CD4-positive, alpha-beta T cell treated with Interleukin-1 beta for 1 hour (primary cell): Measurements from ENCODE around the gene CDK13.
"Not testable (repeated sequence)": the region's sequence is repeated elsewhere in the genome, so short reads cannot be mapped to it uniquely, and the experiment has no call there.

ENCODE experiments used
- DNase-seq, 2 donors: peaks; one replicate each; pipeline ENCODE4 v3.0.0-alpha.2; 2020 to 2022

The CDK13 gene

GRCh38 chr7:39949971-39950472 lies at the start of gene CDK13:
Gene CDK13 (plus strand): TSS chr7:39950256. CDS start chr7:39950642, 386 bp downstream.
- DNase-seq, result peak; percentile 93 to 94

GRCh38 chr7:39904077-39904486 lies 46.0 kb upstream of the CDK13 start:
- DNase-seq, result no peak

- no peak for DNase-seq
These were observed 41.9 kb upstream of the CDK13 start for GRCh38 chr7:39908141-39908540.

GRCh38 chr7:39908973-39909372 lies 41.1 kb upstream of the CDK13 start:
- DNase-seq, result no peak

- DNase-seq, result no peak
These were observed 40.5 kb upstream of the CDK13 start for GRCh38 chr7:39909526-39909925.

- DNase-seq, result no peak
These were observed 39.8 kb upstream of the CDK13 start for GRCh38 chr7:39910108-39910869.

GRCh38 chr7:39911167-39911566 lies 38.9 kb upstream of the CDK13 start:
- DNase-seq, result no peak

- DNase-seq, result not testable (repeated sequence)
These were observed 34.2 kb upstream of the CDK13 start for GRCh38 chr7:39915847-39916246.

GRCh38 chr7:39919646-39920045 lies 30.4 kb upstream of the CDK13 start:
- no peak for DNase-seq

- no peak for DNase-seq
These were observed 28.4 kb upstream of the CDK13 start for GRCh38 chr7:39921506-39922175.

- no peak for DNase-seq
These were observed 27.5 kb upstream of the CDK13 start for GRCh38 chr7:39922580-39922979.

GRCh38 chr7:39923091-39923490 lies 27.0 kb upstream of the CDK13 start:
- DNase-seq, result no peak

GRCh38 chr7:39924122-39924521 lies 25.9 kb upstream of the CDK13 start:
- no peak for DNase-seq

- no peak for DNase-seq
These were observed 23.9 kb upstream of the CDK13 start for GRCh38 chr7:39926111-39926510.

GRCh38 chr7:39927018-39927417 lies 23.0 kb upstream of the CDK13 start:
- DNase-seq, result no peak

GRCh38 chr7:39934132-39934531 lies 15.9 kb upstream of the CDK13 start:
- no peak for DNase-seq

- no peak for DNase-seq
These were observed 13.3 kb upstream of the CDK13 start for GRCh38 chr7:39936761-39937160.

- DNase-seq, result no peak
These were observed 12.5 kb upstream of the CDK13 start for GRCh38 chr7:39937366-39938153.

GRCh38 chr7:39942883-39943282 lies 7.2 kb upstream of the CDK13 start:
- DNase-seq, result no peak

- no peak for DNase-seq
These were observed 3.4 kb upstream of the CDK13 start for GRCh38 chr7:39946693-39947092.

- no peak for DNase-seq
These were observed 1.6 kb upstream of the CDK13 start for GRCh38 chr7:39948375-39948955.

GRCh38 chr7:39948956-39949928 lies 814 bp upstream of the CDK13 start:
- DNase-seq, result peak; percentile 98 to 99
